ENCODE measurements around the gene ADRB1.

ADRB1 gene

GRCh38 chr10:114026189-114027040 is 17.3 kb upstream of the ADRB1 start:
- DNase-seq (ENCODE audit: low read depth), result no peak

- no peak for DNase-seq (ENCODE audit: low read depth)
These were observed 16.6 kb upstream of the ADRB1 start for GRCh38 chr10:114027041-114027394.

- no peak for DNase-seq (ENCODE audit: low read depth)
These were observed 15.7 kb upstream of the ADRB1 start for GRCh38 chr10:114027951-114028350.

GRCh38 chr10:114028425-114028824 is 15.2 kb upstream of the ADRB1 start:
- no peak for DNase-seq (ENCODE audit: low read depth)

- DNase-seq (ENCODE audit: low read depth), result no peak
These were observed 14.0 kb upstream of the ADRB1 start for GRCh38 chr10:114029655-114030054.

GRCh38 chr10:114030140-114030539 is 13.5 kb upstream of the ADRB1 start:
- no peak for DNase-seq (ENCODE audit: low read depth)

GRCh38 chr10:114031073-114031972 is 12.3 kb upstream of the ADRB1 start:
- no peak for DNase-seq (ENCODE audit: low read depth)

GRCh38 chr10:114033566-114033965 is 10.1 kb upstream of the ADRB1 start:
- no peak for DNase-seq (ENCODE audit: low read depth)

GRCh38 chr10:114034923-114035645 is 8.6 kb upstream of the ADRB1 start:
- no peak for DNase-seq (ENCODE audit: low read depth)

GRCh38 chr10:114035791-114036190 is 7.9 kb upstream of the ADRB1 start:
- no peak for DNase-seq (ENCODE audit: low read depth)

- DNase-seq (ENCODE audit: low read depth), result no peak
These were observed 4.8 kb upstream of the ADRB1 start for GRCh38 chr10:114038819-114039218.

GRCh38 chr10:114041166-114041565 is 2.5 kb upstream of the ADRB1 start:
- DNase-seq (ENCODE audit: low read depth), result no peak

- DNase-seq (ENCODE audit: low read depth), result no peak
These were observed 653 bp upstream of the ADRB1 start for GRCh38 chr10:114042895-114043531.

GRCh38 chr10:114044247-114045135 is 825 bp downstream of the ADRB1 start:
- DNase-seq (ENCODE audit: low read depth), result no peak

- no peak for DNase-seq (ENCODE audit: low read depth)
These were observed 1.7 kb downstream of the ADRB1 start for GRCh38 chr10:114045136-114046086.

- DNase-seq (ENCODE audit: low read depth), result no peak
These were observed 2.4 kb downstream of the ADRB1 start for GRCh38 chr10:114046087-114046458.

- no peak for DNase-seq (ENCODE audit: low read depth)
These were observed 4.8 kb downstream of the ADRB1 start for GRCh38 chr10:114048472-114048871.

- DNase-seq (ENCODE audit: low read depth), result no peak
These were observed 8.0 kb downstream of the ADRB1 start for GRCh38 chr10:114051714-114052113.

- no peak for DNase-seq (ENCODE audit: low read depth)
These were observed 8.6 kb downstream of the ADRB1 start for GRCh38 chr10:114052255-114052654.

- DNase-seq (ENCODE audit: low read depth), result no peak
These were observed 10.3 kb downstream of the ADRB1 start for GRCh38 chr10:114053946-114054345.
